Upper lobe of right lung (tissue), 1 donor: ENCODE measurements around the gene SYT11. TPM values are rescaled to one million over a fixed set of nuclear protein-coding genes. Genes with fewer than 3 reads are reported as not detected.

Experiments used
- ATAC-seq: fragments of 200-7000 bp; cut with Tn5 transposase; one replicate; pipeline ENCODE4 v1.9.1; 2020; ENCODE audit warnings: mild to moderate bottlenecking, moderate library complexity
- DNase-seq: peaks from one replicate; pipeline ENCODE4 v3.0.0-alpha.2; 2020
- H3K27ac ChIP-seq: fragments of 200-600 bp; one replicate; pipeline ENCODE4 v1.8.0; 2022
- H3K27me3 ChIP-seq: fragments of 200-600 bp; one replicate; pipeline ENCODE4 v1.8.0; 2022; ENCODE audit warnings: mild to moderate bottlenecking
- H3K36me3 ChIP-seq: fragments of 200-600 bp; one replicate; pipeline ENCODE4 v1.8.0; 2022
- H3K4me1 ChIP-seq: fragments of 200-600 bp; one replicate; pipeline ENCODE4 v1.8.0; 2022
- H3K4me3 ChIP-seq: fragments of 200-600 bp; one replicate; pipeline ENCODE4 v1.8.0; 2022; ENCODE audit warnings: mild to moderate bottlenecking
- H3K9me3 ChIP-seq: fragments of 200-600 bp; one replicate; pipeline ENCODE4 v1.8.0; 2022
- CTCF ChIP-seq: fragments of 200-600 bp; IDR thresholded peaks from one replicate; pipeline ENCODE4 v1.8.0; 2022; ENCODE audit warnings: antibody characterized with exemption
- intact Hi-C: fragments of 100-400 bp; cut with DNase I; formaldehyde crosslinking; loops from one replicate; pipeline ENCODE4 v1.11.0; 2022
- total RNA-seq: library from RNA; stranded (reverse); fragmentation: NEBNext Ultra II Directional; extraction: Animal tissue kit (Norgen Biotek cat#: 25700); gene quantifications from one replicate; pipeline ENCODE4 v1.2.1, GENCODE V29; 2021
- donor health status: DM: no; HTN: yes; CAD: no; lungs with severe emphysema.

The SYT11 gene
- total RNA-seq, 1 donor from 2014 or later = 8.9 TPM

DNA sequence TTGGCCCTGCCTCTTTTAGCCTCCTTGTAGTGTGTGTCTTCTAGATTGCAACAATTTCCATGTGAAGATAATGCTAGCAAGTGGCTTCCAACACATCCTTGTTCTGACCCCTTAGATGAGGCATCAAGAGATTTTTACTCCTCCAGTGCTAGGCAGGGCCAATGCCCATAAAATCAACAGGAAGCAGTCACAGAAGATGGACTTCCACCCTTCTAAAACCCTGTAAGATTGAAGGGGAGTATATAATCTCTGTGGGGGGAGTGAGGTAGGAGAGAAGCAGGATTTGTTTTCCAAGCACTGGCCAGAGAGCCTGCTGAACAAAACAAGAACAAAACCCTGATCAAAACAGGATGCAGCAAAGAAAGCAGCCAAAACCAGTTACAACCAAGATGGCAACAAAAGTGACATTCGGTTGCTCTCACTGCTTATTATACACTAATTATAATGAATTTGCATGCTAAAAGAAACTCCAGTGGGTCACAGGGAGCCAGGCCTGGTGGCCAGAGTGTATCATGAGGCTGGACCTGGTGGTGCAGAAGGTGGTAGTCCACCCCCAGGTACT lies 14.4 kb upstream of the SYT11 start:
- H3K4me1 ChIP-seq = peaks cover 4% of the 10 kb centered on the region
- intact Hi-C loops = no loop called here
- TF ChIP-seq CTCF = no peak
- peaks cover 25% of the 10 kb centered on the region for H3K36me3 ChIP-seq
- H3K27me3 ChIP-seq = no peaks in the 10 kb centered on the region
- no peak overlapping the region for H3K27ac ChIP-seq
- no peaks in the 10 kb centered on the region for H3K9me3 ChIP-seq
- DNase-seq (no peak), ATAC-seq (no peak)
- H3K4me3 ChIP-seq = no peak overlapping the region

- Histone ChIP-seq H3K36me3 (peaks cover 50% of the 10 kb centered on the region), H3K27me3 (no peaks in the 10 kb centered on the region), H3K4me1 (peaks cover 10% of the 10 kb centered on the region), H3K9me3 (no peaks in the 10 kb centered on the region), H3K4me3 (no peak overlapping the region), H3K27ac (no peak overlapping the region)
- no peak for ATAC-seq
- TF ChIP-seq CTCF = no peak
- DNase-seq = no peak
- intact Hi-C loops = no loop called here
These were observed 11.4 kb upstream of the SYT11 start for GRCh38 chr1:155847823-155848529.

DNA sequence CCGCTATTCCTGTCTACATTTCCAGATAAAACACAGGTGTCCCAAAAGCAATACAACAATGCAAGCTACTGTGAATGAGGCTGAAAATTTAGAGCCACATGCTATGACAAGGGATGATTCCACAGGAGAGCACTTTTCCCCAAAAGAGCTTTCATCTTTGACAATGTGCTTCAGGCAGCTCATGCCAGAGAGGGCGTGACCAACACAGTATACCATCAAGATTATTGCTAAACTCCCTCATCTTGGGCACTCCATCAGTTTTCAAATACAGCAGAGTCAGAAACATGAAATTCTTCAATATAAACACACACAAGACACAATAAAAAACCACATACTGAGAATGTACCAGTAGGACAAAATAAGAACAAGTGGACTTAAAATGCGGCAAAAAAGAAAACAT lies 9.0 kb upstream of the SYT11 start:
- Histone ChIP-seq H3K27ac (no peak overlapping the region), H3K36me3 (peaks cover 65% of the 10 kb centered on the region), H3K4me1 (peaks cover 6% of the 10 kb centered on the region), H3K9me3 (no peaks in the 10 kb centered on the region), H3K27me3 (no peaks in the 10 kb centered on the region), H3K4me3 (no peak overlapping the region)
- ATAC-seq (no peak), DNase-seq (no peak)
- no peak for TF ChIP-seq CTCF
- intact Hi-C loops = no loop called here

- intact Hi-C loops = no loop called here
- Histone ChIP-seq H3K27me3 (no peaks in the 10 kb centered on the region), H3K4me3 (peak overlapping the region; percentile 84), H3K36me3 (peaks cover 41% of the 10 kb centered on the region), H3K4me1 (peaks cover 19% of the 10 kb centered on the region), H3K9me3 (no peaks in the 10 kb centered on the region), H3K27ac (peak overlapping the region; percentile 83)
- DNase-seq (no peak), ATAC-seq (no peak)
- no peak for TF ChIP-seq CTCF
These were observed 3.0 kb upstream of the SYT11 start for GRCh38 chr1:155856257-155856974.

DNA sequence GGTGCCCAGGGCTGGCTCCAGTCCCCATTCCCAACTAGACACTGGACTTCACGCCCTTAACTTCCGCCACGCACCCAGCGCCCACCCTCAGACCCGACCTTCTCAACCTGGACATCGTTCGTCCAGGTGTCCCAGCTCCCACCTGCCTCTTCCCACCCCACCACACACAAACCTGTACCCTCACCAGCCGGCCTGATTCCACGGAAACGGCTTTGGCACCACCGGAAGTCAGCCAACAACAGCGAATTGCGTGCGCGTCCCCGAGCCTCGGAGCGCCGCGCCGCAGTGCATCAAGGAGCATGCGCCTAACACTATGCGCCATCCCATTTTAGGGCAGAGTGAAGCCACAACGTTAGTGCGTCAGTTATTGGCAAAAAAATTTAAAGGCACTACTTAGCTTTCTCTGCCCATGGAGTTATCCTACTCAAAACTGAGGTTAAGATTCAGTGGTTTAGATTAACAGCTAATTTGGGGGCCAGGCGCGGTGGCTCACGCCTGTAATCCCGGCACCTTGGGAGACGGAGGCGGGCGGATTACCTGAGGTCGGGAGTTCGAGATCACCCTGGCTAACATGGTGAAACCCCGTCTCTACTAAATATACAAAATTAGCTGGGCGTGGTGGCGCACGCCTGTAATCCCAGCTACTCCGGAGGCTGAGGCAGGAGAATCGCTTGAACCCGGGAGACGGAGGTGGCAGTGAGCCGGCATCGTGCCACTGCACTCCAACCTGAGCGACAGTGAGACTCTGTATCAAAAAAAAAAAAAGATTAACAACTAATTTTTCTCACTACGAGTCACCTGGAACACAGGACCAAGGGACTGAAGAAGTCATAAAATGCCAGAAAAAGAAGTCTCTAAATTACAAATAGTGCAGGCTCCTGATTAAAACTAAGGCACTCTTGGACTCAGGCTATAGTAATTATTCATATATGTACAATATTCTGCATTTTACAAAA lies 2.1 kb upstream of the SYT11 start, which contains the start of gene GON4L:
Gene GON4L (minus strand): TSS at position 240 of the 956 bp plus-strand sequence. CDS start 3,434 bp downstream, outside the sequence.
- peak within 1 kb of the TSS; percentile 84 for H3K4me3 ChIP-seq
- peak; percentile 93 for ATAC-seq
- H3K27ac ChIP-seq = peak within 1 kb of the TSS; percentile 83
- intact Hi-C loops = no loop called here
- peak; percentile 93 for DNase-seq
- H3K27me3 ChIP-seq = no peaks in the 10 kb centered on the region
- peaks cover 33% of the 10 kb centered on the region for H3K36me3 ChIP-seq
- TF ChIP-seq CTCF = no peak
- H3K4me1 ChIP-seq = peaks cover 19% of the 10 kb centered on the region
- no peaks in the 10 kb centered on the region for H3K9me3 ChIP-seq
